Fibroblast of skin of right quadriceps (primary cell): ENCODE results near the gene MRPL39.
A peak's percentile ranks its signal among the peaks of the same experiment; 100 is the strongest.

Experiments
- DNase-seq: peaks from one replicate; pipeline ENCODE4 v3.0.0-alpha.2; 2013

MRPL39 gene

GRCh38 chr21:25566645-25567044 lies 40.6 kb downstream of the MRPL39 start:
- no peak for DNase-seq

- no peak for DNase-seq
Observed at GRCh38 chr21:25565272-25566211, 41.7 kb downstream of the MRPL39 start.

- DNase-seq = no peak
Observed at GRCh38 chr21:25564349-25564948, 42.8 kb downstream of the MRPL39 start.

GRCh38 chr21:25563361-25564116 lies 43.7 kb downstream of the MRPL39 start:
- DNase-seq = no peak

- DNase-seq = no peak
Observed at GRCh38 chr21:25562660-25563059, 44.6 kb downstream of the MRPL39 start.

- peak; percentile 87 for DNase-seq
Observed at GRCh38 chr21:25561668-25562641, 45.3 kb downstream of the MRPL39 start.

- DNase-seq = no peak
Observed at GRCh38 chr21:25560891-25561290, 46.4 kb downstream of the MRPL39 start.

- DNase-seq = no peak
Observed at GRCh38 chr21:25560271-25560685, 47.0 kb downstream of the MRPL39 start.

GRCh38 chr21:25559746-25560145 lies 47.5 kb downstream of the MRPL39 start:
- no peak for DNase-seq

GRCh38 chr21:25558123-25558522 lies 49.2 kb downstream of the MRPL39 start:
- no peak for DNase-seq

- peak; percentile 40 for DNase-seq
Observed at GRCh38 chr21:25557180-25557579, 50.1 kb downstream of the MRPL39 start.

GRCh38 chr21:25556091-25556490 lies 51.2 kb downstream of the MRPL39 start:
- peak; percentile 41 for DNase-seq

- no peak for DNase-seq
Observed at GRCh38 chr21:25555492-25555891, 51.8 kb downstream of the MRPL39 start.

- no peak for DNase-seq
Observed at GRCh38 chr21:25552856-25553255, 54.4 kb downstream of the MRPL39 start.

- DNase-seq = no peak
Observed at GRCh38 chr21:25551569-25551968, 55.7 kb downstream of the MRPL39 start.

GRCh38 chr21:25550352-25551120 lies 56.7 kb downstream of the MRPL39 start:
- no peak for DNase-seq

- no peak for DNase-seq
Observed at GRCh38 chr21:25541042-25541441, 66.2 kb downstream of the MRPL39 start.

- DNase-seq = no peak
Observed at GRCh38 chr21:25539606-25540005, 67.7 kb downstream of the MRPL39 start.

GRCh38 chr21:25537174-25537573 lies 70.1 kb downstream of the MRPL39 start:
- DNase-seq = no peak

- DNase-seq = no peak
Observed at GRCh38 chr21:25536752-25537151, 70.5 kb downstream of the MRPL39 start.

GRCh38 chr21:25535849-25536248 lies 71.4 kb downstream of the MRPL39 start:
- DNase-seq = no peak
